GM12878 (cell line): Measurements from ENCODE around the gene CCL22. TPM values are rescaled to one million over a fixed set of nuclear protein-coding genes. Genes with fewer than 3 reads are reported as not detected.

Experiments used
- ATAC-seq: fragments of 200-7000 bp; cut with Tn5 transposase; 3 replicates; pipeline ENCODE4 v1.9.1; 2020; ENCODE audit warnings: mild to moderate bottlenecking, moderate library complexity
- BruUV-seq: library from RNA; stranded (reverse); fragments of 400-500 nt; replicated peaks from 2 replicates; lab custom pipeline; 2021; lab: Mats Ljungman, UMichigan
- CTCF ChIA-PET: fragments of 300-600 bp; sonication (Branson Sonifier 250); formaldehyde crosslinking; extraction: SDS; loops from one replicate; lab custom pipeline; 2021; ENCODE audit warnings: inconsistent platforms; lab: Yijun Ruan, JAX
- POLR2A ChIA-PET: fragments of 350-600 bp; formaldehyde crosslinking; extraction: SDS; loops from one replicate; lab custom pipeline; 2021; ENCODE audit warnings: inconsistent platforms; lab: Charles Lee
- RAD21 ChIA-PET: fragments of 300-600 bp; sonication (Branson Sonifier 250); formaldehyde crosslinking; loops from one replicate; lab custom pipeline; 2023; ENCODE audit warnings: antibody characterized with exemption; ENCODE audit not compliant: unreplicated experiment; lab: Charles Lee
- SMC1A ChIA-PET: fragments of 300-600 bp; sonication (Branson Sonifier 250); formaldehyde crosslinking; loops from one replicate; lab custom pipeline; 2023; ENCODE audit not compliant: unreplicated experiment, uncharacterized antibody; lab: Charles Lee
- DNase-seq: peaks from one replicate; pipeline ENCODE4 v3.0.0-alpha.2; 2011; ENCODE audit warnings: low read depth, low spot score
- FAIRE-seq: peaks from 3 replicates; lab custom pipeline; 2011; peaks lifted over from hg19 to GRCh38; lab: Jason Lieb, UNC
- H2AFZ ChIP-seq: 2 replicates; pipeline ENCODE4 v1.6.0; 2011; ENCODE audit warnings: low read depth, low read length, control low read depth; ENCODE audit not compliant: control insufficient read depth
- H3K27ac ChIP-seq: 2 replicates; pipeline ENCODE4 v1.5.1; 2011; ENCODE audit warnings: control low read depth; ENCODE audit not compliant: control insufficient read depth, insufficient read depth
- H3K27me3 ChIP-seq, 2 experiments: replicated peaks in 1 of 2; 2 replicates each; pipeline versions ENCODE4 v1.6.0 to v1.6.1; 2011; ENCODE audit warnings: low read length in 1 of 2; ENCODE audit not compliant: control insufficient read depth in 2 of 2, insufficient read depth in 2 of 2
- H3K36me3 ChIP-seq, 2 experiments: 2 replicates each; pipeline ENCODE4 v1.5.1; 2011; ENCODE audit warnings: low read length in 1 of 2; ENCODE audit not compliant: control insufficient read depth in 2 of 2, insufficient read depth in 2 of 2
- H3K4me1 ChIP-seq: 2 replicates; pipeline ENCODE4 v1.6.1; 2011; ENCODE audit warnings: mild to moderate bottlenecking, low read length, moderate library complexity, mixed read lengths; ENCODE audit not compliant: control insufficient read depth, insufficient read depth
- H3K4me2 ChIP-seq: 2 replicates; pipeline ENCODE4 v1.6.0; 2011; ENCODE audit warnings: control low read depth; ENCODE audit not compliant: control insufficient read depth, insufficient read depth
- H3K4me3 ChIP-seq: fragments of 200-600 bp; sonication (generic); 2 replicates; pipeline ENCODE4 v1.5.1; 2016
- H3K79me2 ChIP-seq: 2 replicates; pipeline ENCODE4 v1.6.0; 2011; ENCODE audit warnings: low read length; ENCODE audit not compliant: control insufficient read depth, insufficient read depth
- H3K9ac ChIP-seq: 2 replicates; pipeline ENCODE4 v1.8.0; 2011; ENCODE audit warnings: low read length, control low read depth, mixed read lengths; ENCODE audit not compliant: control insufficient read depth, insufficient read depth
- H3K9me3 ChIP-seq: replicated peaks from 3 replicates; pipeline ENCODE4 v1.5.1; 2011; ENCODE audit warnings: mild to moderate bottlenecking, low read length; ENCODE audit not compliant: control insufficient read depth, insufficient read depth
- H4K20me1 ChIP-seq: 2 replicates; pipeline ENCODE4 v1.6.0; 2011; ENCODE audit not compliant: control insufficient read depth, insufficient read depth
- BCL3 ChIP-seq: IDR thresholded peaks from 2 replicates; pipeline ENCODE4 v1.6.1; 2011; ENCODE audit warnings: borderline replicate concordance, low read depth, mild to moderate bottlenecking, moderate library complexity, low read length; ENCODE audit not compliant: insufficient read depth, poor library complexity, severe bottlenecking
- DPF2 ChIP-seq: fragments of 450-650 bp; IDR thresholded peaks from 2 replicates; pipeline ENCODE4 v1.6.1; 2017; ENCODE audit warnings: mild to moderate bottlenecking
- EP300 ChIP-seq, 2 experiments: fragments of 150-350 bp in 1 of 2; IDR thresholded peaks; 2 replicates each; pipeline ENCODE4 v1.6.1; 2011 to 2012; ENCODE audit warnings: low read depth in 2 of 2, low read length in 2 of 2, borderline replicate concordance in 1 of 2, improper control_type of control experiment in 1 of 2, inconsistent platforms in 1 of 2; ENCODE audit not compliant: control insufficient read depth in 1 of 2
- JUND ChIP-seq: IDR thresholded peaks from 2 replicates; pipeline ENCODE4 v1.6.1; 2012; ENCODE audit warnings: low read depth, mild to moderate bottlenecking, low read length, improper control_type of control experiment, moderate library complexity
- NFXL1 ChIP-seq: fragments of 450-650 bp; IDR thresholded peaks from 2 replicates; pipeline ENCODE4 v1.6.1; 2017; ENCODE audit warnings: antibody characterized with exemption, mild to moderate bottlenecking, borderline replicate concordance
- RELB ChIP-seq: fragments of 450-650 bp; IDR thresholded peaks from 2 replicates; pipeline ENCODE4 v1.6.1; 2017; ENCODE audit warnings: low read depth, mild to moderate bottlenecking, moderate library complexity
- RFX5 ChIP-seq: IDR thresholded peaks from 2 replicates; pipeline ENCODE4 v1.6.1; 2011; ENCODE audit warnings: low read depth, low read length, improper control_type of control experiment
- SIX5 ChIP-seq: IDR thresholded peaks from 2 replicates; pipeline ENCODE4 v1.6.1; 2011; ENCODE audit warnings: mild to moderate bottlenecking, low read depth, low read length, moderate library complexity; ENCODE audit not compliant: severe bottlenecking
- YBX1 ChIP-seq: fragments of 450-650 bp; IDR thresholded peaks from 2 replicates; pipeline ENCODE4 v1.6.1; 2016; ENCODE audit warnings: antibody characterized with exemption
- ZNF274 ChIP-seq: IDR thresholded peaks from one replicate; pipeline ENCODE4 v1.8.0; 2011; ENCODE audit not compliant: insufficient read length, insufficient read depth
- ZNF592 ChIP-seq: fragments of 450-650 bp; IDR thresholded peaks from 2 replicates; pipeline ENCODE4 v1.6.1; 2017; ENCODE audit warnings: mild to moderate bottlenecking, moderate library complexity
- WGBS: methylation state at CpG from one replicate; pipeline ENCODE4 v1.1.6; 2016; ENCODE audit warnings: low lambda C conversion rate; ENCODE audit not compliant: insufficient replicate concordance, insufficient coverage; ENCODE audit errors: missing lambda C conversion rate; 5-methylcytosine and 5-hydroxymethylcytosine counted together
- in situ Hi-C: fragments of 300-500 bp; cut with MboI; formaldehyde crosslinking; loops from 9 replicates; pipeline ENCODE4 v1.14.3; 2018; ENCODE audit warnings: mixed read lengths
- intact Hi-C: fragments of 100-400 bp; cut with micrococcal nuclease; formaldehyde crosslinking; loops from one replicate; pipeline ENCODE4 v1.14.2; 2022; ENCODE audit not compliant: unreplicated experiment
- polyA plus RNA-seq, 11 experiments: library from polyadenylated mRNA; depleted of rRNA in 4 of 11; unstranded in 6 of 11; stranded (reverse) in 5 of 11; fragments of >200 nt; fragmentation: Nextera tagmentation in 4 of 11; fragmentation: Illumina TruSeq in 1 of 11; extraction: Ambion mirVana in 4 of 11; extraction: Trizol in 1 of 11; gene quantifications; 1 replicate in 1 of 11; 2 replicates in 10 of 11; pipeline versions ENCODE4 v1.2.1 to v1.2.3, GENCODE V29; 2011 to 2016; ENCODE audit warnings: inconsistent platforms in 2 of 11, missing spikeins in 2 of 11, low read depth in 1 of 11
- total RNA-seq, 4 experiments: library from RNA; depleted of rRNA in 3 of 4; stranded (reverse); fragments of >200 nt in 3 of 4; fragmentation: Illumina TruSeq in 1 of 4; extraction: Trizol in 1 of 4; gene quantifications; 2 replicates each; pipeline versions ENCODE4 v1.2.1 to v1.2.3, GENCODE V29; 2013 to 2021

Gene CCL22
- total and polyA plus RNA-seq, 10 of the 15 experiments (the other 5 are each of a cell fraction or from before 2014, with no cell fraction given): 38.0 to 704 (median 349) TPM

- no TSS peak for BruUV-seq
- FAIRE-seq: no peak
- POLR2A ChIA-PET: interaction anchor here (0.7 to 2.1 kb wide), 3 partner anchors 11 to 37 kb away, joined by 3 to 7 read pairs (median 5); no protein-coding TSS in a partner anchor
Measured at GRCh38 chr16:57316390-57317017, 42.1 kb upstream of the CCL22 start.

More at GRCh38 chr16:57316390-57317017, 42.1 kb upstream of the CCL22 start:
- Histone ChIP-seq H3K9ac (no peak overlapping the region), H3K27ac (no peak overlapping the region), H3K79me2 (no peaks in the 10 kb centered on the region), H3K9me3 (no peaks in the 10 kb centered on the region), H2AFZ (no peak overlapping the region), H3K27me3 (no peaks in the 10 kb centered on the region), H3K4me1 (peaks cover 16% of the 10 kb centered on the region), H4K20me1 (no peaks in the 10 kb centered on the region), H3K4me2 (no peak overlapping the region), H3K4me3 (no peak overlapping the region), H3K36me3 (no peaks in the 10 kb centered on the region)
- intact Hi-C loops (no loop called here), in situ Hi-C loops (no loop called here)
- RAD21 ChIA-PET: interaction anchor here (0.7 kb wide), 1 partner anchor 84 kb away, joined by 4 read pairs; no protein-coding TSS in a partner anchor
- TF ChIP-seq NFXL1 (no peak), RELB (no peak), BCL3 (no peak), ZNF274 (no peak), YBX1 (no peak), SIX5 (no peak), DPF2 (no peak), ZNF592 (no peak), RFX5 (no peak), EP300 (IDR thresholded peaks at IDR 0.05; ENCODE audit: borderline replicate concordance in 1 of 2, control insufficient read depth in 1 of 2, low read depth in 2 of 2, low read length in 2 of 2) (no peak), JUND (no peak)
- CTCF ChIA-PET: interaction anchor here (1.2 to 1.4 kb wide), 4 partner anchors 13 to 102 kb away, joined by 3 to 4 read pairs (median 4); no protein-coding TSS in a partner anchor
- ATAC-seq (no peak), DNase-seq (no peak)
- SMC1A ChIA-PET: interaction anchor here (0.7 to 2.0 kb wide), 4 partner anchors 10 to 131 kb away, joined by 3 to 8 read pairs (median 4); partner anchors contain the start of genes PSME3IP1 and RSPRY1
- 89% methylated on average over 3 of the region's 3 CpGs for WGBS
